ENCODE data around the gene DCLRE1B.

DCLRE1B gene

GRCh38 chr1:113899111-113899510, 6.0 kb upstream of the DCLRE1B start:
- Mint-ChIP-seq H3K4me3 (no peak overlapping the region), H3K4me1 (ENCODE audit: low read depth) (peaks cover 45% of the 10 kb centered on the region), H3K27ac (no peak overlapping the region), H3K36me3 (ENCODE audit: low read depth) (peaks cover 65% of the 10 kb centered on the region), H3K27me3 (ENCODE audit: low read depth) (no peaks in the 10 kb centered on the region), H3K9me3 (no peaks in the 10 kb centered on the region)

- peak overlapping the region; percentile 15 for H3K27ac Mint-ChIP-seq
- no peaks in the 10 kb centered on the region for H3K9me3 Mint-ChIP-seq
- peaks cover 48% of the 10 kb centered on the region for H3K4me1 Mint-ChIP-seq (ENCODE audit: low read depth)
- peaks cover 53% of the 10 kb centered on the region for H3K36me3 Mint-ChIP-seq (ENCODE audit: low read depth)
- H3K4me3 Mint-ChIP-seq, result no peak overlapping the region
- H3K27me3 Mint-ChIP-seq (ENCODE audit: low read depth), result no peaks in the 10 kb centered on the region
These were observed 3.9 kb upstream of the DCLRE1B start for GRCh38 chr1:113901191-113901590.

- Mint-ChIP-seq H3K4me1 (ENCODE audit: low read depth) (peaks cover 48% of the 10 kb centered on the region), H3K9me3 (no peaks in the 10 kb centered on the region), H3K27me3 (ENCODE audit: low read depth) (no peaks in the 10 kb centered on the region), H3K36me3 (ENCODE audit: low read depth) (peaks cover 38% of the 10 kb centered on the region), H3K4me3 (peak overlapping the region; percentile 89), H3K27ac (peak overlapping the region; percentile 93)
These were observed 1.4 kb upstream of the DCLRE1B start for GRCh38 chr1:113903501-113904292.

- peak overlapping the region; percentile 89 for H3K4me3 Mint-ChIP-seq
- H3K27me3 Mint-ChIP-seq (ENCODE audit: low read depth), result no peaks in the 10 kb centered on the region
- peaks cover 48% of the 10 kb centered on the region for H3K4me1 Mint-ChIP-seq (ENCODE audit: low read depth)
- peaks cover 34% of the 10 kb centered on the region for H3K36me3 Mint-ChIP-seq (ENCODE audit: low read depth)
- H3K27ac Mint-ChIP-seq, result peak overlapping the region; percentile 93
- H3K9me3 Mint-ChIP-seq, result no peaks in the 10 kb centered on the region
These were observed 843 bp upstream of the DCLRE1B start for GRCh38 chr1:113904293-113904673.

- Mint-ChIP-seq H3K4me1 (ENCODE audit: low read depth) (peaks cover 49% of the 10 kb centered on the region), H3K27ac (peak overlapping the region; percentile 93), H3K27me3 (ENCODE audit: low read depth) (no peaks in the 10 kb centered on the region), H3K36me3 (ENCODE audit: low read depth) (peaks cover 31% of the 10 kb centered on the region), H3K4me3 (peak overlapping the region; percentile 89), H3K9me3 (no peaks in the 10 kb centered on the region)
These were observed 322 bp downstream of the DCLRE1B start for GRCh38 chr1:113905435-113905861.

- Mint-ChIP-seq H3K27me3 (ENCODE audit: low read depth) (no peaks in the 10 kb centered on the region), H3K4me3 (no peak overlapping the region), H3K4me1 (ENCODE audit: low read depth) (peaks cover 16% of the 10 kb centered on the region), H3K9me3 (no peaks in the 10 kb centered on the region), H3K27ac (no peak overlapping the region), H3K36me3 (ENCODE audit: low read depth) (peaks cover 30% of the 10 kb centered on the region)
These were observed 7.6 kb downstream of the DCLRE1B start for GRCh38 chr1:113912594-113913311.

- Mint-ChIP-seq H3K4me1 (ENCODE audit: low read depth) (peaks cover 12% of the 10 kb centered on the region), H3K9me3 (no peaks in the 10 kb centered on the region), H3K27me3 (ENCODE audit: low read depth) (no peaks in the 10 kb centered on the region), H3K4me3 (no peak overlapping the region), H3K27ac (no peak overlapping the region), H3K36me3 (ENCODE audit: low read depth) (peaks cover 26% of the 10 kb centered on the region)
These were observed 8.2 kb downstream of the DCLRE1B start for GRCh38 chr1:113913312-113913668.

GRCh38 chr1:113913887-113914664, 8.9 kb downstream of the DCLRE1B start:
- peaks cover 23% of the 10 kb centered on the region for H3K36me3 Mint-ChIP-seq (ENCODE audit: low read depth)
- no peaks in the 10 kb centered on the region for H3K27me3 Mint-ChIP-seq (ENCODE audit: low read depth)
- H3K4me3 Mint-ChIP-seq, result no peak overlapping the region
- no peak overlapping the region for H3K27ac Mint-ChIP-seq
- H3K4me1 Mint-ChIP-seq (ENCODE audit: low read depth), result peaks cover 8% of the 10 kb centered on the region
- H3K9me3 Mint-ChIP-seq, result no peaks in the 10 kb centered on the region

GRCh38 chr1:113916974-113917373, 11.8 kb downstream of the DCLRE1B start:
- no peaks in the 10 kb centered on the region for H3K9me3 Mint-ChIP-seq
- no peaks in the 10 kb centered on the region for H3K27me3 Mint-ChIP-seq (ENCODE audit: low read depth)
- peaks cover 7% of the 10 kb centered on the region for H3K36me3 Mint-ChIP-seq (ENCODE audit: low read depth)
- peaks cover 2% of the 10 kb centered on the region for H3K4me1 Mint-ChIP-seq (ENCODE audit: low read depth)
- no peak overlapping the region for H3K4me3 Mint-ChIP-seq
- H3K27ac Mint-ChIP-seq, result no peak overlapping the region

- Mint-ChIP-seq H3K27ac (no peak overlapping the region), H3K4me1 (ENCODE audit: low read depth) (peaks cover 2% of the 10 kb centered on the region), H3K4me3 (no peak overlapping the region), H3K27me3 (ENCODE audit: low read depth) (peaks cover 2% of the 10 kb centered on the region), H3K36me3 (ENCODE audit: low read depth) (peaks cover 7% of the 10 kb centered on the region), H3K9me3 (no peaks in the 10 kb centered on the region)
These were observed 12.4 kb downstream of the DCLRE1B start for GRCh38 chr1:113917400-113918082.

GRCh38 chr1:113918243-113918642, 13.1 kb downstream of the DCLRE1B start:
- H3K4me1 Mint-ChIP-seq (ENCODE audit: low read depth), result peaks cover 2% of the 10 kb centered on the region
- no peak overlapping the region for H3K27ac Mint-ChIP-seq
- peaks cover 7% of the 10 kb centered on the region for H3K36me3 Mint-ChIP-seq (ENCODE audit: low read depth)
- H3K9me3 Mint-ChIP-seq, result no peaks in the 10 kb centered on the region
- H3K27me3 Mint-ChIP-seq (ENCODE audit: low read depth), result peaks cover 9% of the 10 kb centered on the region
- no peak overlapping the region for H3K4me3 Mint-ChIP-seq

GRCh38 chr1:113922957-113923356, 17.8 kb downstream of the DCLRE1B start:
- Mint-ChIP-seq H3K36me3 (ENCODE audit: low read depth) (no peaks in the 10 kb centered on the region), H3K27me3 (ENCODE audit: low read depth) (peaks cover 22% of the 10 kb centered on the region), H3K4me3 (no peak overlapping the region), H3K27ac (no peak overlapping the region), H3K9me3 (no peaks in the 10 kb centered on the region), H3K4me1 (ENCODE audit: low read depth) (peaks cover 4% of the 10 kb centered on the region)

GRCh38 chr1:113924473-113924872, 19.3 kb downstream of the DCLRE1B start:
- Mint-ChIP-seq H3K9me3 (no peaks in the 10 kb centered on the region), H3K36me3 (ENCODE audit: low read depth) (no peaks in the 10 kb centered on the region), H3K27me3 (ENCODE audit: low read depth) (peaks cover 22% of the 10 kb centered on the region), H3K4me3 (no peak overlapping the region), H3K27ac (no peak overlapping the region), H3K4me1 (ENCODE audit: low read depth) (peaks cover 13% of the 10 kb centered on the region)

All from T-helper 1 cell treated with Interleukin-12 subunit alpha and Interleukin-12 subunit beta and Interleukin-4 antibody, amounts not matched to agents 30 μg/mL and 1 μg/mL, for 36 hours (primary cell).